GM12865 (cell line): ENCODE data around the gene ZNF528.

Source experiments
- DNase-seq: peaks from one replicate; pipeline ENCODE4 v3.0.0; 2010; ENCODE audit warnings: low read depth
- H3K4me3 ChIP-seq: 2 replicates; pipeline ENCODE4 v1.5.1; 2011; ENCODE audit warnings: mild to moderate bottlenecking, low read depth, low read length, control low read depth
- TF ChIP-seq, protein P1 (sequence below): IDR thresholded peaks from 2 replicates; pipeline ENCODE4 v1.5.1; 2011; ENCODE audit warnings: low read length, control low read depth, low read depth, inconsistent platforms; ENCODE audit not compliant: insufficient read depth; ENCODE audit errors: missing control alignments

The ZNF528 gene

DNA sequence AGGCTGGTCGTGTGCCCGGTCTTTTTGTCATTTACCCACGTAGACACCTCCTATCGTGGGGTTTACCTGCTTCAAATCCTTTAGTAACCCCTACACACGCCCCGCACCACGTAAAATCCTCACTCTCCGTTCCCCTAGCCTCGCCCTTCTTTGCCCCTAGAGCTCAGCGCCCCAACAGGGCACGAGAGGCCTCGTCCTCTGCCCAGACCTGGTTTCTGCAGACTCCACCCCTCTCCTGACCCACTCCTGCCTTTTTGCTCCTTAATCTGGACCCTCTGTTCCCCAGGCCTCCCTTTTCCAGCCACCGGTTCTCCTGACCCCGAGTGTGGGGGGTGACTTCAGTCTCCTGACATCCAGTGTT lies 412 bp downstream of the ZNF528 start:
- TF ChIP-seq, protein P1, sequence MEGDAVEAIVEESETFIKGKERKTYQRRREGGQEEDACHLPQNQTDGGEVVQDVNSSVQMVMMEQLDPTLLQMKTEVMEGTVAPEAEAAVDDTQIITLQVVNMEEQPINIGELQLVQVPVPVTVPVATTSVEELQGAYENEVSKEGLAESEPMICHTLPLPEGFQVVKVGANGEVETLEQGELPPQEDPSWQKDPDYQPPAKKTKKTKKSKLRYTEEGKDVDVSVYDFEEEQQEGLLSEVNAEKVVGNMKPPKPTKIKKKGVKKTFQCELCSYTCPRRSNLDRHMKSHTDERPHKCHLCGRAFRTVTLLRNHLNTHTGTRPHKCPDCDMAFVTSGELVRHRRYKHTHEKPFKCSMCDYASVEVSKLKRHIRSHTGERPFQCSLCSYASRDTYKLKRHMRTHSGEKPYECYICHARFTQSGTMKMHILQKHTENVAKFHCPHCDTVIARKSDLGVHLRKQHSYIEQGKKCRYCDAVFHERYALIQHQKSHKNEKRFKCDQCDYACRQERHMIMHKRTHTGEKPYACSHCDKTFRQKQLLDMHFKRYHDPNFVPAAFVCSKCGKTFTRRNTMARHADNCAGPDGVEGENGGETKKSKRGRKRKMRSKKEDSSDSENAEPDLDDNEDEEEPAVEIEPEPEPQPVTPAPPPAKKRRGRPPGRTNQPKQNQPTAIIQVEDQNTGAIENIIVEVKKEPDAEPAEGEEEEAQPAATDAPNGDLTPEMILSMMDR, result no peak
- H3K4me3 ChIP-seq, result peak overlapping the region; percentile 62
- DNase-seq, result no peak

DNA sequence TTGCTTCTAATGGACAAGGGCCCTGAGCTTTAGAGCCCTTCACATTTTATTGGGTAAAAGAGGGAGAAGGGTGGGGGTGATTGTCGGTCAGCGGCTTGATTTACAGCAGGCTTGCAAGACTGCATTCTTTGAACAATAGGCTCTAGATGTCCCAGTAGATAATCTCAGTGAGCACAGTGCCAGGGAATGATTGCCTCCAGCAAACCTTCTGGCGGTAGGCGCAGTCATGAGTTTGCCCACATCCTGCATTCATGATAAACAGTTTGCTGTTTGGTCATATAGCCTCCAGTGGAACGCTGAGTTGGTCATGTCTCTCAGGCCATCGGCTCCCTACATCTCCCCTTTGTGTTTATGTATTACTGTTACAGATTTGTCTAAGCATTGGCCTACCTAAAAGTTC lies 12.6 kb downstream of the ZNF528 start:
- TF ChIP-seq, protein P1, result no peak
- no peak for DNase-seq
- H3K4me3 ChIP-seq, result no peak overlapping the region

DNA sequence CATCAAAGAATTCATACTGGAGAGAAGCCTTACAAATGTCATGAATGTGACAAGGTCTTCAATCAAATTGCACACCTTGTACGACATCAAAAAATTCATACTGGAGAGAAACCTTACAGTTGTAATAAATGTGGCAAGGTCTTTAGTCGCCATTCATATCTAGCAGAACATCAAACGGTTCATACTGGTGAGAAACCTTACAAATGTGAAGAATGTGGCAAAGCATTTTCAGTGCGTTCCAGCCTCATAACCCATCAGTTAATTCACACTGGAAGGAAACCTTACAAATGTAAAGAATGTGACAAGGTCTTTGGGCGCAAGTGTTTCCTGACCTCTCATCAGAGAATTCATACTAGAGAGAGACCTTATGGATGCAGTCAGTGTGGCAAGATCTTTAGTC lies 18.1 kb downstream of the ZNF528 start:
- H3K4me3 ChIP-seq, result no peak overlapping the region

DNA sequence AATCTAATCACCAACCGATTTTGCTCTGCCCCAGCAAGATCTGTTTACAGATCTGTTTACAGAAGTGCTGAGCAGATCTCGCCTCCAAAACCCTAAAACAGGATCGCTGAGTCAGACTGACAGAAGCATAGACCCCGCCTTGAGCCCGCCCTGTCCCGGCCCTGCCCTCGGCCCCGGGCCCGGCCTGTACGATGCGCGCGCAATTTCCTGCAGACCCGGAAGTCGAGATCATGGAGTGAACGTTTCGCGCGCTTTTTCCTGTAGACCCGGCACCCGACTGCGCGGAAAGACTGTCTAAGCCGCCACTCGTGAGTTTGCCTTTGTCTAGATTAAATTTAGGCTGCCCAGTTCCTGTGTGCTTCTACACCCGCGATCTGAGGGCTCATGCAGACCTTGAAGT lies 31.3 kb downstream of the ZNF528 start, which contains the start of gene ZNF534:
Gene ZNF534, plus strand, starts transcription at position 212 of the 400 bp plus-strand sequence. CDS start 2,327 bp downstream, outside the sequence.
- H3K4me3 ChIP-seq, result no peak within 1 kb of the TSS
- TF ChIP-seq, protein P1, result no peak
- no peak for DNase-seq

More for the DNA sequence above, 18.1 kb downstream of the ZNF528 start:
- DNase-seq, result no peak
- TF ChIP-seq, protein P1, result no peak

DNA sequence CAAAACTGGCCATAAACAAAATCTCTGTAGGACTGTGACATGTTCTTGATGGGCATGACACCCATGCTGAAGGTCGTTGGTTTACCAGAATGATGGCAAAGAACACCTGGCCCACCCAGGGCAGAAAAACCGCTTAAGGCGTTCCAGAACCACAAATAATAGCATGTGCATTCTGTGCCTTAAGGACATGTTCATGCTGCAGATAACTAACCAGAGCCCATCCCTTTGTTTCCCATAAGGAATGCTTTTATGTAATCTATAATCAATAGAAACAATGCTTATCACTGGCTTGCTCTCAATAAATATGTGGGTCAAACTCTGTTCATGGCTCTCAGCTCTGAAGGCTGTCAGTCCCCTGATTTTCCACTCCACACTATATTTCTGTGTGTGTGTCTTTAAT lies 44.5 kb downstream of the ZNF528 start:
- no peak for DNase-seq
- TF ChIP-seq, protein P1, result no peak
- no peak overlapping the region for H3K4me3 ChIP-seq

DNA sequence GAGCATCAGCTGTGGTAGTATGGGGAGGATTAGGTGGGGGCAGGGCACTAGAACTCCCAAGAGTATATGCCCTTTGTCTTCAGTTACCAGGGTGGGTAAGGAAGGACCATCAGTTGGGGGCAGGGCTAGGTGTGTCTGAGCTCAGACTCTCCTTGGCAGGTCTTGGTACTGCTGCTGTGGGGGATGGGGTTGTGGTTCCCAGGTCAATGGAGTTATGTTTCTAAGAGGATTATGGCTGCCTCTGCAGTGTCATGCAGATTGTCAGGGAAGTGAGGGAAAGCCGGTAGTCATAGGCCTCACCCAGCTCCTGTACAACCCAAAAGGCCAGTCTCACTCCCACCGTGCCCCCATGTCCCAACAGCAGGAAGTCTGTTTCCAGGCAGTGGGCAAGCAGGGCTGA lies 46.9 kb downstream of the ZNF528 start:
- H3K4me3 ChIP-seq, result no peak overlapping the region
- TF ChIP-seq, protein P1, result no peak
- DNase-seq, result no peak

DNA sequence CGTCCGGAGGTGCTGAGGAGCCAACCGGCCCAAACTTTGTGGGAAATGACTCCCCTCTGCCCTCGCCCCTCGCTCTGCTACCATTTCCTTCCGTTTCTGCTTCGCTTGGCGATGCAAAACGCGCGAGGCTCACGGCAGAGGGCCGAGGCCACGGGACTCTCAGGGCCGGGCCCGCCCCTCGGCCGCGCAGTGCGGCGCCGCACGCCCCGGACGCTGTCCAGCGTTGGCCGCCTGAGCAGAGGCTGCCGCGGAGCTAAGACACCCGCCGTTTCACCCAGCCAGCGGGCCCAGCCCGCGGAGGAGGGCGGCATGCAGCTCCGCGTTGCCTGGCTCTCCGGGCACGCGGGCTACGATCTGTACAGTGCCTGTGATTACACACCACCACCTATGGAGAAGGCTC lies 53.6 kb downstream of the ZNF528 start:
- no peak for DNase-seq
- TF ChIP-seq, protein P1, result no peak
- no peak overlapping the region for H3K4me3 ChIP-seq
